Measurements from ENCODE around the gene TCF7. TPM values are rescaled to one million over a fixed set of nuclear protein-coding genes. Genes with fewer than 3 reads are reported as not detected.

Gene TCF7
- total and polyA plus RNA-seq, 2 of the 13 experiments (the other 11 are each of a cell fraction or from before 2014, with no cell fraction given) = 6.3 to 6.8 TPM

DNA sequence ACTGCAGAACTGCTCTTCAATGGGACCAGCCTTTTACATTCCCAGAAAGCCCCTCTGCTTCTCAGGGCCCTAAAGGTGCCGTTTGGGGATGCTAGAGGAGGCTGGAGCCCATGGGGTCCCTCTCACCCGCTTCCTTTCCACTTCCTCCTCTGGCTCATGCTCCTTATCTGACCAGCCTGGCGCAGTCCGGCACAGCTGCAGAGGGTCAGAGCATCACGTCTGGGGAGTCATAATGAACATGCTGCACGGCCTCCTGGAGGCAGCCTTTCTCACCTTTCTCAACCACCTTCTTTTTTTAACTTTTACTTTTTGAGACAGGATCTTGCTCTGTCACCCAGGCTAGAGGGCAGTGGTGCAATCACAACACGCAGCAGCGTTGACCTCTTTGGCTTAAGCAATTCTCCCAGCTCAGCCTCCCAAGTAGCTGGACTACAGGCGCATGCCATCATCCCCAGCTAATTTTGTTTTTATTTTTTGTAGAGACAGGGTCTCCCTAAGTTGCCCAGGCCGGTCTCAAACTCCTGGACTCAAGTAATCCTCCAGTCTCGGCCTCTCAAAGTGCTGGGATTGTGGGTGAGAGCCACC is 15.1 kb upstream of the TCF7 start (continued):
- TF ChIP-seq ZNF670 (CRISPR knock-in tag; IDR thresholded peaks at IDR 0.05; ENCODE audit: borderline replicate concordance) (no peak), ZNF292 (CRISPR knock-in tag; IDR thresholded peaks at IDR 0.05; ENCODE audit: borderline replicate concordance, low read depth) (no peak), HNRNPUL1 (IDR thresholded peaks at IDR 0.05; ENCODE audit: low read depth, low read length) (no peak), TAF15 (IDR thresholded peaks at IDR 0.05; ENCODE audit: low read depth, low read length, poor library complexity, severe bottlenecking) (no peak), SNRNP70 (IDR thresholded peaks at IDR 0.05; ENCODE audit: low read depth, low read length) (no peak), NKX3-1 (CRISPR knock-in tag; IDR thresholded peaks at IDR 0.05) (no peak), ERF (CRISPR knock-in tag; IDR thresholded peaks at IDR 0.05) (no peak), GABPA (IDR thresholded peaks at IDR 0.05; ENCODE audit: low read depth, low read length) (no peak), GABPA (CRISPR knock-in tag; IDR thresholded peaks at IDR 0.05; ENCODE audit: low read depth) (no peak), SMC3 (IDR thresholded peaks at IDR 0.05; ENCODE audit: low read length) (no peak), FOXP1 (IDR thresholded peaks at IDR 0.05) (no peak), FOXP1 (CRISPR knock-in tag; IDR thresholded peaks at IDR 0.05) (no peak), PTBP1 (IDR thresholded peaks at IDR 0.05; ENCODE audit: low read depth, low read length, poor library complexity, severe bottlenecking) (no peak), TRIM24 (CRISPR knock-in tag; IDR thresholded peaks at IDR 0.05) (no peak), NBN (conservative IDR thresholded peaks at IDR 0.05) (no peak), HOXA5 (CRISPR knock-in tag; IDR thresholded peaks at IDR 0.05) (no peak), ZNF274 (CRISPR knock-in tag; IDR thresholded peaks at IDR 0.05) (no peak), HNRNPK (IDR thresholded peaks at IDR 0.05; ENCODE audit: low read depth, low read length, poor library complexity, severe bottlenecking) (no peak), ARNTL (CRISPR knock-in tag; IDR thresholded peaks at IDR 0.05) (peak; percentile 15; the same call in 1 of the 2 replicates), DMAP1 (CRISPR knock-in tag; IDR thresholded peaks at IDR 0.05) (no peak; the same call in 1 of the 2 replicates)
- TF ChIP-seq, protein P1, sequence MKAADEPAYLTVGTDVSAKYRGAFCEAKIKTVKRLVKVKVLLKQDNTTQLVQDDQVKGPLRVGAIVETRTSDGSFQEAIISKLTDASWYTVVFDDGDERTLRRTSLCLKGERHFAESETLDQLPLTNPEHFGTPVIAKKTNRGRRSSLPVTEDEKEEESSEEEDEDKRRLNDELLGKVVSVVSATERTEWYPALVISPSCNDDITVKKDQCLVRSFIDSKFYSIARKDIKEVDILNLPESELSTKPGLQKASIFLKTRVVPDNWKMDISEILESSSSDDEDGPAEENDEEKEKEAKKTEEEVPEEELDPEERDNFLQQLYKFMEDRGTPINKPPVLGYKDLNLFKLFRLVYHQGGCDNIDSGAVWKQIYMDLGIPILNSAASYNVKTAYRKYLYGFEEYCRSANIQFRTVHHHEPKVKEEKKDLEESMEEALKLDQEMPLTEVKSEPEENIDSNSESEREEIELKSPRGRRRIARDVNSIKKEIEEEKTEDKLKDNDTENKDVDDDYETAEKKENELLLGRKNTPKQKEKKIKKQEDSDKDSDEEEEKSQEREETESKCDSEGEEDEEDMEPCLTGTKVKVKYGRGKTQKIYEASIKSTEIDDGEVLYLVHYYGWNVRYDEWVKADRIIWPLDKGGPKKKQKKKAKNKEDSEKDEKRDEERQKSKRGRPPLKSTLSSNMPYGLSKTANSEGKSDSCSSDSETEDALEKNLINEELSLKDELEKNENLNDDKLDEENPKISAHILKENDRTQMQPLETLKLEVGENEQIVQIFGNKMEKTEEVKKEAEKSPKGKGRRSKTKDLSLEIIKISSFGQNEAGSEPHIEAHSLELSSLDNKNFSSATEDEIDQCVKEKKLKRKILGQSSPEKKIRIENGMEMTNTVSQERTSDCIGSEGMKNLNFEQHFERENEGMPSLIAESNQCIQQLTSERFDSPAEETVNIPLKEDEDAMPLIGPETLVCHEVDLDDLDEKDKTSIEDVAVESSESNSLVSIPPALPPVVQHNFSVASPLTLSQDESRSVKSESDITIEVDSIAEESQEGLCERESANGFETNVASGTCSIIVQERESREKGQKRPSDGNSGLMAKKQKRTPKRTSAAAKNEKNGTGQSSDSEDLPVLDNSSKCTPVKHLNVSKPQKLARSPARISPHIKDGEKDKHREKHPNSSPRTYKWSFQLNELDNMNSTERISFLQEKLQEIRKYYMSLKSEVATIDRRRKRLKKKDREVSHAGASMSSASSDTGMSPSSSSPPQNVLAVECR (CRISPR knock-in tag; IDR thresholded peaks at IDR 0.05; ENCODE audit: borderline replicate concordance) = no peak; the same call in 1 of the 2 replicates
- TF ChIP-seq, protein P2, sequence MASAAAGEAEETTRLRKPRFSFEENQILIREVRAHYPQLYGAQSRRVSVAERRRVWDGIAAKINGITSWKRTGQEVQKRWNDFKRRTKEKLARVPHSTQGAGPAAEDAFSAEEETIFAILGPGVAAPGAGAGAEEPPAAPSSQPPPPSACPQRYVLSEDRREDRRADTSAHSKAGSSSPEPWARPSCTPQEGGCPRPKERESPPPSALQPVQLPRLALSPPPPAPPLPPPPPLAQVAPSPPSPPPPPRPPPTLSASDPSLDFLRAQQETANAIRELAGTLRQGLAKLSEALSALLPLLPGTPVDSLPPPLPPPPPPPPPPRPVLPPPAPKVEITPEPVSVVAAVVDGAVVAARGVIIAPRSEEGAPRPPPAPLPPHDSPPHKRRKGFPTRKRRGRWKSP (CRISPR knock-in tag; IDR thresholded peaks at IDR 0.05) = no peak
- TF ChIP-seq, protein P3, sequence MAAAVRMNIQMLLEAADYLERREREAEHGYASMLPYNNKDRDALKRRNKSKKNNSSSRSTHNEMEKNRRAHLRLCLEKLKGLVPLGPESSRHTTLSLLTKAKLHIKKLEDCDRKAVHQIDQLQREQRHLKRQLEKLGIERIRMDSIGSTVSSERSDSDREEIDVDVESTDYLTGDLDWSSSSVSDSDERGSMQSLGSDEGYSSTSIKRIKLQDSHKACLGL (CRISPR knock-in tag; IDR thresholded peaks at IDR 0.05) = no peak
- TF ChIP-seq, protein P4, sequence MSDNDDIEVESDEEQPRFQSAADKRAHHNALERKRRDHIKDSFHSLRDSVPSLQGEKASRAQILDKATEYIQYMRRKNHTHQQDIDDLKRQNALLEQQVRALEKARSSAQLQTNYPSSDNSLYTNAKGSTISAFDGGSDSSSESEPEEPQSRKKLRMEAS (IDR thresholded peaks at IDR 0.05) = peak; percentile 34; the same call in 1 of the 2 replicates
- TF ChIP-seq, protein P5, sequence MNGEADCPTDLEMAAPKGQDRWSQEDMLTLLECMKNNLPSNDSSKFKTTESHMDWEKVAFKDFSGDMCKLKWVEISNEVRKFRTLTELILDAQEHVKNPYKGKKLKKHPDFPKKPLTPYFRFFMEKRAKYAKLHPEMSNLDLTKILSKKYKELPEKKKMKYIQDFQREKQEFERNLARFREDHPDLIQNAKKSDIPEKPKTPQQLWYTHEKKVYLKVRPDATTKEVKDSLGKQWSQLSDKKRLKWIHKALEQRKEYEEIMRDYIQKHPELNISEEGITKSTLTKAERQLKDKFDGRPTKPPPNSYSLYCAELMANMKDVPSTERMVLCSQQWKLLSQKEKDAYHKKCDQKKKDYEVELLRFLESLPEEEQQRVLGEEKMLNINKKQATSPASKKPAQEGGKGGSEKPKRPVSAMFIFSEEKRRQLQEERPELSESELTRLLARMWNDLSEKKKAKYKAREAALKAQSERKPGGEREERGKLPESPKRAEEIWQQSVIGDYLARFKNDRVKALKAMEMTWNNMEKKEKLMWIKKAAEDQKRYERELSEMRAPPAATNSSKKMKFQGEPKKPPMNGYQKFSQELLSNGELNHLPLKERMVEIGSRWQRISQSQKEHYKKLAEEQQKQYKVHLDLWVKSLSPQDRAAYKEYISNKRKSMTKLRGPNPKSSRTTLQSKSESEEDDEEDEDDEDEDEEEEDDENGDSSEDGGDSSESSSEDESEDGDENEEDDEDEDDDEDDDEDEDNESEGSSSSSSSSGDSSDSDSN (CRISPR knock-in tag; IDR thresholded peaks at IDR 0.05) = 0 out of 2 replicates have a peak, but pooled peaks have one; percentile 4

Data from HepG2 (cell line).